ENCODE measurements around the gene FTCDNL1. TPM values are rescaled to one million over a fixed set of nuclear protein-coding genes. Genes with fewer than 3 reads are reported as not detected.

The FTCDNL1 gene
- total RNA-seq, 1 experiment from 2014 or later: 2.0 TPM

DNA sequence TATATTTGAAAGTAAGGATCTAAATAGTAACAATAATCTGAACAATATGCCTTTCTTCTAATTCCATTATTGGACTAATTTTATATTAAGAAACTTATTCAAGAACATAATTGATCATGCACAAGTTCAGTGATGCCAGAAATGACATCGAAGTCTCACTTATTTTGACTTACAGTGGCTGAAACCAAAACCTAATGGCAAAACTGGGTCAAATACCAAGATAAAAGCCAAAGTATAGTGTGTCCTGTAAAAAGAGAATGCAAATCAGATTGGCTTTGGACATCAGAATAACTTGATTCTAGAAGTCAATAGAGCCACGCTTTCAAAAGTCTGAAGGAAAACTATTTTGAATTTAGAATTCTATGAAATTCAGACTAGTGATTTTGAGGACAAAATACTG, 137.2 kb downstream of the FTCDNL1 start:
- Mint-ChIP-seq H3K27ac (no peak overlapping the region), H3K4me3 (no peak overlapping the region), H3K9me3 (peaks cover 3 to 6% of the 10 kb centered on the region in 2 experiments; a peak in 4 of 5 replicates), H3K36me3 (ENCODE audit: insufficient read depth in 1 of 3, low read depth in 3 of 3) (peaks cover 0 to 6% (median 0%) of the 10 kb centered on the region in 3 experiments; a peak in 3 of 7 replicates), H3K4me1 (no peaks in the 10 kb centered on the region), H3K27me3 (ENCODE audit: low read depth) (no peaks in the 10 kb centered on the region)
- no peaks in the 10 kb centered on the region for H3K23me2 ChIP-seq (ENCODE audit: insufficient read length, low read depth, low read length, poor library complexity, severe bottlenecking)
- no peaks in the 10 kb centered on the region for H3K79me2 ChIP-seq (ENCODE audit: insufficient read depth, low read length)
- H2BK20ac ChIP-seq (ENCODE audit: low read depth, low read length, poor library complexity, severe bottlenecking): no peak overlapping the region
- no peak overlapping the region for H3K14ac ChIP-seq (ENCODE audit: insufficient read depth, low read length)
- no peak overlapping the region for H3T11ph ChIP-seq (ENCODE audit: low read length)
- no peak overlapping the region for H2BK120ac ChIP-seq (ENCODE audit: low read depth, low read length, poor library complexity, severe bottlenecking)
- H3K9me3 ChIP-seq (ENCODE audit: control insufficient read depth, low read depth, low read length): no peaks in the 10 kb centered on the region
- no peak for DNase-seq
- no peak overlapping the region for H2AFZ ChIP-seq (ENCODE audit: low read length)
- H2AK5ac ChIP-seq (ENCODE audit: insufficient read length, low read length): no peak overlapping the region
- H2BK5ac ChIP-seq (ENCODE audit: insufficient read length, low read length): no peak overlapping the region
- H3K23ac ChIP-seq (ENCODE audit: insufficient read length, low read depth, low read length): no peak overlapping the region
- no peak for TF ChIP-seq CTCF (conservative IDR thresholded peaks at IDR 0.05)
- H3K4me2 ChIP-seq (ENCODE audit: insufficient read depth, insufficient read length, low read length): no peak overlapping the region
- H3K18ac ChIP-seq (ENCODE audit: insufficient read length, low read depth, low read length): no peak overlapping the region
- no peak overlapping the region for H4K91ac ChIP-seq (ENCODE audit: insufficient read length, low read depth, low read length)
- H4K8ac ChIP-seq (replicated peaks; ENCODE audit: insufficient read length, low read depth, low read length): no peak overlapping the region
- no peak overlapping the region for H3K27ac ChIP-seq (ENCODE audit: insufficient read length, low read depth, low read length)
- H3K9ac ChIP-seq (ENCODE audit: extremely low read depth, insufficient read length, low read length): no peak overlapping the region
- H4K20me1 ChIP-seq (ENCODE audit: control insufficient read depth, insufficient read depth, insufficient read length): no peaks in the 10 kb centered on the region
- no peaks in the 10 kb centered on the region for H3K79me1 ChIP-seq (ENCODE audit: insufficient read depth, low read depth, low read length, poor library complexity, severe bottlenecking)
- no peaks in the 10 kb centered on the region for H3K27me3 ChIP-seq (ENCODE audit: insufficient read depth, low read length)
- H3K4ac ChIP-seq (ENCODE audit: low read depth, low read length): no peak overlapping the region
- H3K4me1 ChIP-seq (ENCODE audit: insufficient read depth, low read length): no peaks in the 10 kb centered on the region
- no peak overlapping the region for H2BK15ac ChIP-seq (ENCODE audit: low read depth, low read length)
- no peak overlapping the region for H4K5ac ChIP-seq (ENCODE audit: insufficient read length, low read depth, low read length)
- no CpG with 5 or more reads among the region's 2 CpGs for WGBS (ENCODE audit: extremely low coverage, insufficient read length, low lambda C conversion rate)
- H3K56ac ChIP-seq (ENCODE audit: insufficient read length, low read depth, low read length): no peak overlapping the region
- H2BK12ac ChIP-seq (ENCODE audit: insufficient read length, low read depth, low read length): no peak overlapping the region

Measured in H9 (cell line).